Measurements from ENCODE around the gene DTNBP1. TPM values are rescaled to one million over a fixed set of nuclear protein-coding genes. Genes with fewer than 3 reads are reported as not detected.

The DTNBP1 gene
- total and polyA plus RNA-seq, 4 experiments from 2014 or later = 24.1 to 34.8 (median 29.2) TPM

DNA sequence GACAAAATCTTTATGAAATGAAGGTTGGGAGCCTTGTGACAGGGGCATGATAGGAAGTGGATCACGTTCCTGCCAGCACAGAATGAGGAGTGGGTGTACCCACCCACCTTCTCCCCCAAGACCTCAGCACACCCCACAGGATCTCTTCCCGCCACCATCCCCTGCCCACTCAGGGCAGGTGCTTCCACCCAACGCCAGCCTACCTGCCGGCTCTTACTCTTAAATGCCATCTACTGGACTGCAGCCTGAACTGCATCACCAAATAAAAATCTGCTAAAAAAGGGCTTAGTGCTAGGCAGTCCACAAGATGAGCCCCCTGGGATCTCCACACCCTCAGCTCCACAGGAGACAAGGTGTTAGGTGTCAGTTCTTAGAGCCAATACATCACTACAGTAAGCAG, 20.6 kb downstream of the DTNBP1 start:
- intact Hi-C loops (cut with micrococcal nuclease) = no loop called here
- Mint-ChIP-seq H3K27me3 (no peaks in the 10 kb centered on the region), H3K9me3 (peaks cover 0 to 48% (median 28%) of the 10 kb centered on the region in 8 donors), H3K4me3 (no peak overlapping the region), H3K27ac (no peak overlapping the region), H3K4me1 (peaks cover 2 to 28% (median 22%) of the 10 kb centered on the region in 4 donors), H3K36me3 (peaks cover 76 to 84% of the 10 kb centered on the region in 2 donors)
- peaks cover 4 to 7% of the 10 kb centered on the region in 2 donors for H3K9me3 ChIP-seq (ENCODE audit: control insufficient read depth in 1 of 2, low read length in 2 of 2)
- H3K4me1 ChIP-seq (ENCODE audit: insufficient read depth, low read length) = no peaks in the 10 kb centered on the region
- H3K27ac ChIP-seq (ENCODE audit: low read depth, low read length) = no peak overlapping the region
- ChIA-PET POLR2A (ENCODE audit: partially characterized antibody) (no interaction called here), CTCF (ENCODE audit: partially characterized antibody) (interaction anchor here (1.2 kb wide), 1 partner anchor 10 kb away, joined by 3 read pairs; no protein-coding TSS in a partner anchor)
- H3K4me3 ChIP-seq (ENCODE audit: low read length in 2 of 2) = no peak overlapping the region
- H3K36me3 ChIP-seq (ENCODE audit: insufficient read depth, low read length) = no peaks in the 10 kb centered on the region
- no peaks in the 10 kb centered on the region for H3K27me3 ChIP-seq (ENCODE audit: insufficient read depth, low read length)
- DNase-seq = no peak

DNA sequence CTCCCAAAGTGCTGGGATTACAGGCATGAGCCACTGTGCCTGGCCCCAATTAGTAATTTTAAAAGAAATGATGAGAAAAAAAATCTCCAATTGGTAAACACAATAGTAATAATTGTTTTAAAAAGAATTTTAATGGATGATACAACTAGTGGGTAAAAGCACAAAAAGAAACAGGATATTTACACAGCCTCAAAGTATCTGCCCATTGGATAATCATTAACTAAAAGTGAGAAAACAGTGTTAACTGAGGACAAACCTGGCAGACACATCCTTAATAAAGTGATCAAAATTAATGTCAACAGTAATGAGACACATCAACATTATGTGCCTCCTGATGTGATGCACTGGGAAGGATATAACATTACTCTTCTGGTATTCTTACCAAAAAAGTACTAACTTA, 24.5 kb downstream of the DTNBP1 start:
- Mint-ChIP-seq H3K27me3 (no peaks in the 10 kb centered on the region), H3K27ac (no peak overlapping the region), H3K36me3 (peaks cover 62 to 74% of the 10 kb centered on the region in 2 donors), H3K4me1 (peaks cover 0 to 17% (median 4%) of the 10 kb centered on the region in 4 donors), H3K9me3 (peaks cover 0 to 13% (median 7%) of the 10 kb centered on the region in 8 donors), H3K4me3 (no peak overlapping the region)
- POLR2A ChIA-PET (ENCODE audit: partially characterized antibody) = no interaction called here
- no peak for DNase-seq
- Histone ChIP-seq H3K27me3 (ENCODE audit: insufficient read depth, low read length) (no peaks in the 10 kb centered on the region), H3K27ac (ENCODE audit: low read depth, low read length) (no peak overlapping the region), H3K36me3 (ENCODE audit: insufficient read depth, low read length) (peaks cover 9% of the 10 kb centered on the region), H3K9me3 (ENCODE audit: control insufficient read depth in 1 of 2, low read length in 2 of 2) (peaks cover 2 to 4% of the 10 kb centered on the region in 2 donors), H3K4me3 (ENCODE audit: low read length in 2 of 2) (no peak overlapping the region), H3K4me1 (ENCODE audit: insufficient read depth, low read length) (no peaks in the 10 kb centered on the region)
- CTCF ChIA-PET (ENCODE audit: partially characterized antibody) = interaction anchor here (0.8 kb wide), 1 partner anchor 20 kb away, joined by 4 read pairs; no protein-coding TSS in a partner anchor
- intact Hi-C loops (cut with micrococcal nuclease) = no loop called here

DNA sequence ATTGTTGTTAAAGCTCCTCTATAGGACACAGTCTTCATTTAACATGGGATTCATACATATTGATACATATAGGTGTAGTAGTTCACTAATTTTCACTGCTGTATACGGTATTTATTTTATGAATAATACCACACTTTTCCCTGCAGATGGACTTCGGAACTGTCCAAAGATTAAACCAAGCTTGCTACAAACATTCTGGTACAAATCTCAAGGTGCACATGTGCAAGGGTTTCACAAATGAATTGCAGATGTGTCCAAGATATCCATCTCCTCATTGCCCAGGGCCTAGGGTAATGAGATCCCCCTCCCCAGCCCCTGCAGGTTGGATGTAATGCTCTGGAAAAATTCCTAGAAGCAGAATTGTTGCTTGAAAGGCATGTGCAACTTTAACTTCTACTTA, 31.4 kb downstream of the DTNBP1 start:
- Mint-ChIP-seq H3K4me1 (peaks cover 30 to 42% (median 39%) of the 10 kb centered on the region in 4 donors), H3K27me3 (no peaks in the 10 kb centered on the region), H3K27ac (no peak overlapping the region), H3K4me3 (no peak overlapping the region), H3K9me3 (no peaks in the 10 kb centered on the region), H3K36me3 (peaks cover 21 to 26% of the 10 kb centered on the region in 2 donors)
- Histone ChIP-seq H3K27ac (ENCODE audit: low read depth, low read length) (no peak overlapping the region), H3K9me3 (ENCODE audit: control insufficient read depth in 1 of 2, low read length in 2 of 2) (no peaks in the 10 kb centered on the region), H3K4me1 (ENCODE audit: insufficient read depth, low read length) (peaks cover 19% of the 10 kb centered on the region), H3K4me3 (ENCODE audit: low read length in 2 of 2) (no peak overlapping the region), H3K27me3 (ENCODE audit: insufficient read depth, low read length) (no peaks in the 10 kb centered on the region), H3K36me3 (ENCODE audit: insufficient read depth, low read length) (peaks cover under 1% of the 10 kb centered on the region)
- no peak for DNase-seq
- ChIA-PET CTCF (ENCODE audit: partially characterized antibody) (interaction anchor here (1.0 to 1.5 kb wide), 2 partner anchors 8 to 61 kb away, joined by 3 read pairs; no protein-coding TSS in a partner anchor), POLR2A (ENCODE audit: partially characterized antibody) (interaction anchor here (0.7 kb wide), 1 partner anchor 30 kb away, joined by 3 read pairs; no protein-coding TSS in a partner anchor)
- intact Hi-C loops (cut with micrococcal nuclease) = no loop called here

DNA sequence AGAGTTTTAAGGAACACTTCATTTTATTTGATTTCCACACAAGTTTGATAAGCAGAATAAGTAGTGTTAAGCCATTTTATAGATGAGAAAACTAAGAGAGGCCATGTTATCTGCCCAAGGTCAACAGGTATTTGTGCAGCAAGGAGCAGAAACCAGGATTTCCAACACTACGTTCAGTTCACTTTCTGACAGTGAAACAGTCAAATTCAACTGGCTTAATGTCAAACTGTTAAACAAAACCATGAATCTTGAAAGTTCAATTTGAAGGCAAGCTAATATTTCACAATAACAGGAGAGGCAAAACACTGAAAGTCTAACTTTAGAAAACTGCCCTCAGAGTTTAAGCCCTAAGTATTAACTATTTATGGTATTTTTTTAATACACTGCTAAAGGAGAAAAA, 32.6 kb downstream of the DTNBP1 start:
- Mint-ChIP-seq H3K27ac (no peak overlapping the region), H3K4me1 (peaks cover 35 to 54% (median 40%) of the 10 kb centered on the region in 4 donors), H3K36me3 (peaks cover 12 to 14% of the 10 kb centered on the region in 2 donors), H3K9me3 (no peaks in the 10 kb centered on the region), H3K4me3 (no peak overlapping the region), H3K27me3 (no peaks in the 10 kb centered on the region)
- no peak for DNase-seq
- ChIA-PET CTCF (ENCODE audit: partially characterized antibody) (no interaction called here), POLR2A (ENCODE audit: partially characterized antibody) (no interaction called here)
- Histone ChIP-seq H3K9me3 (ENCODE audit: control insufficient read depth in 1 of 2, low read length in 2 of 2) (no peaks in the 10 kb centered on the region), H3K4me3 (ENCODE audit: low read length in 2 of 2) (no peak overlapping the region), H3K27me3 (ENCODE audit: insufficient read depth, low read length) (no peaks in the 10 kb centered on the region), H3K27ac (ENCODE audit: low read depth, low read length) (no peak overlapping the region), H3K4me1 (ENCODE audit: insufficient read depth, low read length) (peaks cover 22% of the 10 kb centered on the region), H3K36me3 (ENCODE audit: insufficient read depth, low read length) (no peaks in the 10 kb centered on the region)
- intact Hi-C loops (cut with micrococcal nuclease) = no loop called here

DNA sequence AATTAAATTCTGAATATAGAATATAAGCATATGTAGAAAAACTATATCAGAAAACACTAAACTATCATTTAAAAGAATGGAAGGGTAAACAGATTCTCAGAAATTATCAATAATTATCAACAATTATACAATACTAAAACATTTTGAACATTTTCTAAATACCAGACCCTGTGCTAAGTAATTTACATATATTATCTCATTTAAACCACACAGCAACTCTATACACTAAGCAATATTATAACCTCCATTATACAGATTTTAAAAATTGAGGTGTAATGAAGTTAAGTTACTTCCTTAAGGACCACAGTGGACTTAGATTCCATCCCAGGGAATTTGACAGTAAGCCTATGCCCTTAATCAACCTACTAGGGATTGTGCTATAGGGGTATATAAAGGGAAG, 33.3 kb downstream of the DTNBP1 start:
- H3K4me1 ChIP-seq (ENCODE audit: insufficient read depth, low read length) = peaks cover 22% of the 10 kb centered on the region
- H3K4me3 ChIP-seq (ENCODE audit: low read length in 2 of 2) = no peak overlapping the region
- H3K27ac Mint-ChIP-seq = peak overlapping the region in 2 of 7 donors; percentile 0 to 53
- H3K4me3 Mint-ChIP-seq = no peak overlapping the region
- intact Hi-C loops (cut with micrococcal nuclease) = loop anchor here (10.0 kb wide), 1 partner anchor 1505 kb away; no protein-coding TSS in a partner anchor
- CTCF ChIA-PET (ENCODE audit: partially characterized antibody) = interaction anchor here (1.1 kb wide), 1 partner anchor 23 kb away, joined by 3 read pairs; no protein-coding TSS in a partner anchor
- H3K36me3 Mint-ChIP-seq = peaks cover 7 to 8% of the 10 kb centered on the region in 2 donors
- H3K27me3 ChIP-seq (ENCODE audit: insufficient read depth, low read length) = no peaks in the 10 kb centered on the region
- no peaks in the 10 kb centered on the region for H3K36me3 ChIP-seq (ENCODE audit: insufficient read depth, low read length)
- H3K9me3 Mint-ChIP-seq = no peaks in the 10 kb centered on the region
- DNase-seq = no peak
- H3K27me3 Mint-ChIP-seq = no peaks in the 10 kb centered on the region
- H3K27ac ChIP-seq (ENCODE audit: low read depth, low read length) = no peak overlapping the region
- no peaks in the 10 kb centered on the region for H3K9me3 ChIP-seq (ENCODE audit: control insufficient read depth in 1 of 2, low read length in 2 of 2)
- peaks cover 33 to 54% (median 39%) of the 10 kb centered on the region in 4 donors for H3K4me1 Mint-ChIP-seq
- POLR2A ChIA-PET (ENCODE audit: partially characterized antibody) = interaction anchor here (1.0 kb wide), 1 partner anchor 33 kb away, joined by 4 read pairs; the partner anchor contains the start of gene DTNBP1

DNA sequence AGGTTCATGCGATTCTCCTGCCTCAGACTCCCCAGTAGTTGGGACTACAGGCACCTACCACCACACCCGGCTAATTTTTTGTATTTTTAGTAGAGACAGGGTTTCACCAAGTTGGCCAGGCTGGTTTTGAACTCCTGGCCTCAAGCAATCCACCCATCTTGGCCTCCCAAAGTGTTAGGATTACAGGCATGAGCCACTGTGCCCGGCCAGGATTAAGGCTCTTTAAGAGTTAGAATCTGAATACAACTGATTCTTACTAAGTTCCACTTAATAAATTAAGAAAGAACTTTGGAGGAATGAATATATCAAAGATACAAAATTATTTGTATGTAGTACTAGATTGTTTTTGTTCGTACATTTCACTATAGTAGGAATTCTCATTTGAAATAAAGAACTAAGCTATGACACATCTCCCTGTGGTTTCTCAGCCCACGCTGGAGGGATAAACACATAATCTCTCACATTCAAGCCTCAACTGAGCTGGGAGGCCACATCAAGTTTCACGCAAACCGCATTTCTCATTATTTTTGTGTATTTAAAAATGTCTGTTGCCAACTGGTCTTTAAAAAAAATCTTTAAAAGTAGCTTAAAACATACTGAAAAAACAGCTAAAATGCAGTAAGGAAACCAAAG, 34.2 kb downstream of the DTNBP1 start:
- ChIA-PET POLR2A (ENCODE audit: partially characterized antibody) (interaction anchor here (1.0 kb wide), 1 partner anchor 34 kb away, joined by 4 read pairs; the partner anchor contains the start of gene DTNBP1), CTCF (ENCODE audit: partially characterized antibody) (interaction anchor here (1.1 kb wide), 1 partner anchor 24 kb away, joined by 3 read pairs; no protein-coding TSS in a partner anchor)
- Histone ChIP-seq H3K27ac (ENCODE audit: low read depth, low read length) (no peak overlapping the region), H3K4me3 (ENCODE audit: low read length in 2 of 2) (no peak overlapping the region), H3K9me3 (ENCODE audit: control insufficient read depth in 1 of 2, low read length in 2 of 2) (no peaks in the 10 kb centered on the region), H3K27me3 (ENCODE audit: insufficient read depth, low read length) (no peaks in the 10 kb centered on the region), H3K4me1 (ENCODE audit: insufficient read depth, low read length) (peaks cover 22% of the 10 kb centered on the region), H3K36me3 (ENCODE audit: insufficient read depth, low read length) (no peaks in the 10 kb centered on the region)
- Mint-ChIP-seq H3K4me3 (peak overlapping the region in 5 of 8 donors; percentile 15 to 61 (median 47)), H3K9me3 (no peaks in the 10 kb centered on the region), H3K27ac (peak overlapping the region in 5 of 7 donors; percentile 53 to 83 (median 78)), H3K27me3 (no peaks in the 10 kb centered on the region), H3K4me1 (peaks cover 32 to 54% (median 37%) of the 10 kb centered on the region in 4 donors), H3K36me3 (peaks cover 6 to 8% of the 10 kb centered on the region in 2 donors)
- DNase-seq = peak in 2 of 5 donors; percentile 8 to 10
- intact Hi-C loops (cut with micrococcal nuclease) = loop anchor here (10.0 kb wide), 1 partner anchor 1504 kb away; no protein-coding TSS in a partner anchor

DNA sequence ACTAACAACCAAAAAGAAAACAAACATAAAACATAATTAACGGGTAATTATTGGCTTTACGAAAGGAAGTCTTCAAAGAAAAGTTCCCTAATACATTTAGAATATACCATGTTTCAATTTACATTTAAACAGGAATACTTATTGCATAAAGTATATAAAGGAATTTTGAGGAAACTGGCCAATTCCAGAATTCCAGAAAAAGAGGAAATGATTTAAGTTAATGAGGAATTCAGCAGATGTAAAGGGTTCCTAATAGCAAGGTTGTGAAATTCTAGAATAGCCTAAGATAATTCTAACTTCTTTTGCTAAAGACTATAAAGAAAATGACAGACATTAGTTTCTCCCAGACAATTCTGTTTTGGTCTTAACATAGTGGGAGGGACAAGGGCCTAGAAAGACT, 35.0 kb downstream of the DTNBP1 start:
- peak overlapping the region in 1 of 8 donors; percentile 45 for H3K4me3 Mint-ChIP-seq
- H3K36me3 Mint-ChIP-seq = peaks cover 0 to 3% of the 10 kb centered on the region in 2 donors
- ChIA-PET CTCF (ENCODE audit: partially characterized antibody) (interaction anchor here (0.6 to 5.5 kb wide), 2 partner anchors 13 to 555 kb away, joined by 3 to 26 read pairs; no protein-coding TSS in a partner anchor), POLR2A (ENCODE audit: partially characterized antibody) (no interaction called here)
- no peak for DNase-seq
- Histone ChIP-seq H3K4me3 (ENCODE audit: low read length in 2 of 2) (no peak overlapping the region), H3K36me3 (ENCODE audit: insufficient read depth, low read length) (no peaks in the 10 kb centered on the region), H3K9me3 (ENCODE audit: control insufficient read depth in 1 of 2, low read length in 2 of 2) (no peaks in the 10 kb centered on the region), H3K4me1 (ENCODE audit: insufficient read depth, low read length) (peaks cover 26% of the 10 kb centered on the region), H3K27me3 (ENCODE audit: insufficient read depth, low read length) (no peaks in the 10 kb centered on the region), H3K27ac (ENCODE audit: low read depth, low read length) (no peak overlapping the region)
- H3K27ac Mint-ChIP-seq = peak overlapping the region in 4 of 7 donors; percentile 12 to 52 (median 18)
- H3K27me3 Mint-ChIP-seq = no peaks in the 10 kb centered on the region
- intact Hi-C loops (cut with micrococcal nuclease) = loop anchor here (10.0 kb wide), 1 partner anchor 1503 kb away; no protein-coding TSS in a partner anchor
- peaks cover 29 to 54% (median 34%) of the 10 kb centered on the region in 4 donors for H3K4me1 Mint-ChIP-seq
- H3K9me3 Mint-ChIP-seq = no peaks in the 10 kb centered on the region
